NCI-H187 treated with DMSO at 0.1 percent for 48 hours (cell line): ENCODE measurements around the gene ARG1.
"Not testable (repeated sequence)": the region's sequence is repeated elsewhere in the genome, so short reads cannot be mapped to it uniquely, and the experiment has no call there.

Experiments
- DNase-seq: peaks from one replicate; lab custom pipeline; 2025; lab: John Stamatoyannopoulos, UW

ARG1 gene

DNA sequence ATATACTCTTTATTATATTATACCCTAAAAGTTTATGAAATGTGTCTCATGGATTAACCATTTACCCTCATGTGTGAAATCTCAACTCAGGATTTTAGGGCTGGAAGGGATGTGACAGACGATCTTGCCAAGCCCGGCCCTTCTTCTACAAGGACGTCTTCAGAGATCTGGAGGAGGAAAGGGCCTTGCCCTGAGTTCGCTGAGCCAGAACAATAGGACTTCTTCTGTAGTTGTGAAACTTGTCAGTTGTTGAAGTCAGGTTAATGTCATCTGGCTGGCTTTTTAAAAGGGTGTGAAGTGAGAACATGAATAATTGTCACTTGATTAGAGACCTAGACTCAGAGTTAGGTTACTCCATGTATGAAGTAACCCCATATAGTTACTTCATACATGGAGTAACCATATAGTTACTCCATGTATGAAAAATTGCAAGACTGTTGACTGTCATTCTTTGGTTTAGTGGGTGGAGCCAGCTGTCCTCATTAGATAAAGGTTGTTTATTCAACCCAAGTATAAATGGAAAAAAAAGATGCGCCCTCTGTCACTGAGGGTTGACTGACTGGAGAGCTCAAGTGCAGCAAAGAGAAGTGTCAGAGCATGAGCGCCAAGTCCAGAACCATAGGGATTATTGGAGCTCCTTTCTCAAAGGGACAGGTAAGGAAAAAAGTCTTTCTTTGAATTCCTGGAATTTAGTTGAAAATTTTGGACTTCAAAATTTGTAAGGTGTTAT lies at the start of gene ARG1:
TSS of gene ARG1 (plus strand) at position 541 of the 730 bp plus-strand sequence. CDS start at position 598, 57 bp downstream.
- no peak for DNase-seq

DNA sequence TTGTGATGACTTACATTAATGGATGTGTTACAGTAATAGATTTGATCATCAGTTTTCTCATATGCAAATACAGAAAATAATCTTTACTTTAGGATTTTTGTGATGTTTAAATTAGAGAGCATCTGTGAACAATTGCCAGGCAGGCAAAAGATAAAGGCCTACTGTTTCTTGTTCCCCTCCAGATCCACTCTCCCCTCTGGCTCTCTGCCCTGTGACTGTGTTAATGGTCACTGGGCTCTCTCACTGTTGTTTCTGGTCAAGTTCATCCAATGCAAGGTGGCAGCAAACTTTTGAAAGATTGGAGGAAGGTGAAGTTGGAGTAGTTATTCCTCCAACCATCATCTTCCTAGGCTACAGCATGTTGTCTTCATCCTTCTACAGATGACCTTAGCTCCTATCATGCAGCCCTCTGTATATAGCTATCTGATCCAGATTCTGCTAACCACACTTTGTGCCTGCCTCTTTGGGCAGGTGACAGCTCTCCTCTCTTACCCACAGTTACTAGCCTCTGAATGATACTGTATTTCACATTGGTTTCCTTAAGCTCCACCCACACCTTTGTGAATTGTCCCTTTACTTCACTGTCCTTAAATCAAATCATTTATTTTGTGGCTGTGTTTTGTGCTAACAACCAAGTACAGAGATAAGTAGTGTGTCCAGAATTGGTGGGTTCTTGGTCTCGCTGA lies 48.9 kb upstream of the ARG1 start:
- no peak for DNase-seq

DNA sequence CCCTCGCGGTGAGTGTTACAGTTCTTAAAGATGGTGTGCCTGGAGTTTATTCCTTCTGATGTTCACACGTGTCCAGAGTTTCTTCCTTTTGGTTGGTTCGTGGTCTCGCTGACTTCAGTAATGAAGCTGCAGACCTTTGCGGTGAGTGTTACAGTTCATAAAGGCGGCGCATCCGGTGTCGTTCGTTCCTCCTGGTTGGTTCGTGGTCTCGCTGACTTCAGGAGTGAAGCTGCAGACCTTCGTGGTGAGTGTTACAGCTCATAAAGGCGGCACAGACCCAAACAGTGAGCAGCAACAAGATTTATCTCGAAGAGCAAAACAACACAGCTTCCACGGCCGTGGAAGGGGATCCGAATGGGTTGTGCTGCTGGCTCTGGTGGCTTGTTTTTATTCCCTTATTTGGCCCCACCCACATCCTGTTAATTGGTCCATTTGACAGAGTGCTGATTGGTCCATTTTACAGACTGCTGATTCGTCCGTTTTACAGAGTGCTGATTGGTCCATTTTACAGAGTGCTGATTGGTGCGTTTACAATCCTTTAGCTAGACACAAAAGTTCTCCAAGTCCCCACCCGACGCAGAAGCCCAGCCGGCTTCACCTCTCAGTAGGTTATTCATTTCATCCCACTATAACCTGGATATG lies 48.2 kb upstream of the ARG1 start:
- no peak for DNase-seq

DNA sequence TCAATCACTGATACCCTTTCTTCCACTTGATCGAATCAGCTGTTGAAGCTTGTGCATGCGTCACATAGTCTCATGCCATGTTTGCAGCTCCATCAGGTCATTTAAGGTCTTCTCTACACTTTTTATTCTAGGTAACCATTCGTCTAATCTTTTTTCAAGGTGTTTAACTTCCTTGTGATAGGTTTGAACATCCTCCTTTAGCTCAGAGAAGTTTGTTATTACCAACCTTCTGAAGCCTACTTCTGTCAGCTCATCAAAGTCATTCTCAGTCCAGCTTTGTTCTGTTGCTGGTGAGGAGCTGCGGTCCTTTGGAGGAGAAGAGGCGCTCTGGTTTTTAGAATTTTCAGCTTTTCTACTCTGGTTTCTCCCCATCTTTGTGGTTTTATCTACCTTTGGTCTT lies 42.1 kb upstream of the ARG1 start:
- not testable (repeated sequence) for DNase-seq

DNA sequence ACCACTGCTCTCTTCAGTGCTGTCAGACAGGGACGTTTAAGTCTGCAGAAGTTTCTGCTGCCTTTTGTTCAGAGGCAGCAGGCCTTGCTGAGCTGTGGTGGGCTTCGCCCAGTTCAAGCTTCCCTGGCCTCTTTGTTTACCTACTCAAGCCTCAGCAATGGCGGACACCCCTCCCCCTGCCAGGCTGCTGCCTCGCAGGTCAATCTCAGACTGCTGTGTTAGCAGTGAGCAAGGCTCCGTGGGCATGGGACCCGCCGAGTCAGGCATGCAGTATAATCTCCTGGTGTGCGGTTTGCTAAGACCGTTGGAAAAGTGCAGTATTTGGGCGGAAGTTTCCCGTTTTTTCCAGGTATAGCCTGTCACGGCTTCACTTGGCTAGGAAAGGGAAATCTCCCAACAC lies 41.3 kb upstream of the ARG1 start:
- DNase-seq = not testable (repeated sequence)

DNA sequence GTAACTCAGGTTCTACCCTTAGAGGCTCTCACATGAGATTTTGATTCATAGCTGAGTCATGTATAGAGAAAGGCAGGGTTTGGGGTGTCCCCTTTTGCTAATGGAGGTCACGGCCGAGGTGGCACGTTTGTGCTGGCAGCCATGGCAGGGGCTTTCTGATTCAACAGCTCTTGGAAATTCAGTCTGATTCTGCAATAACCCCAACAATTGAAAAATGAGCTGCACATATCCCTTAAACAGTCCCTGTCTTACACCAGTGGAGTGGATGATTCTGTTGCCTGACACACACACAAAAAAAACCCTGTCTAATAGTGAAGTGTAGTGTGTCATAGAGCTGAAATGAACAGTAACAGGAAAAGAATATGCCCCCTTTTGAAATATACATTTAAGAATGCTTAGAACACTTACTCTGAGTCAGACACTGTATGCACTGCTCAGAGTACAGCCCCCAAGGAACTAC lies 40.4 kb upstream of the ARG1 start:
- DNase-seq = no peak

DNA sequence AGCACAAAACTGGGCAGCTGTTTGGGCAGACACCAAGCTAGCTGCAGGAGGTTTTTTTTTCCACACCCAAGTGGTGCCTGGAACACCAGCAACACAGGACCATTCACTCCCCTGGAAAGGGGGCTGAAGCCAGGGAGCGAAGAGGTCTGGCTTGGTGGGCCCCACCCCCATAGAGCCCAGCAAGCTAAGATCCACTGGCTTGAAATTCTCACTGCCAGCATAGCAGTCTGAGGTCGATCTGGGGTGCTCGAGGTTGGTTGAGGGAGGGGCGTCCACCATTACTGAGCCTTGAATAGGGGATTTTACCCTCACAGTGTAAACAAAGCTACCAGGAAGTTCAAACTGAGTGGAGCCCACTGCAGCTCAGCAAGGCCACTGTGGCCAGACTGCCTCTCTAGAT lies 34.4 kb upstream of the ARG1 start:
- DNase-seq = not testable (repeated sequence)

DNA sequence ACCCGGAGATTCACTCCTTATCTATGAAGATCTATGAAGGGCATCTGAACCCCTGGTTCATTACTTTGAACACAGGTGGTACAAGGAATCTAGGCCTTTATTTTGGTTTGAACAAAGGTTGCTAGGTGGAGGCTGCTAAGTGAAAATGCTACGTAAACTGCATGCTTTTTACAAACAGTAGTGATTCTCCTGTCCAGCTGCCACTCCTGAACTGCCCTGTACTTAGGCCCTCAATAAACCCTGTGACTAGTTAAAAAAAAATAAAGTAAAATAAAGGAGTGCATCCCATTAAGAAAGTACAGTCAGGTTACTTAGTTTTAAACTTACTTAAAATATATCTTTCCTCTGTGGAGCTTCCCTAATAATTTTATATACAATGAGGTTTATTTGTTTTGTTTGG lies 27.7 kb upstream of the ARG1 start:
- no peak for DNase-seq

DNA sequence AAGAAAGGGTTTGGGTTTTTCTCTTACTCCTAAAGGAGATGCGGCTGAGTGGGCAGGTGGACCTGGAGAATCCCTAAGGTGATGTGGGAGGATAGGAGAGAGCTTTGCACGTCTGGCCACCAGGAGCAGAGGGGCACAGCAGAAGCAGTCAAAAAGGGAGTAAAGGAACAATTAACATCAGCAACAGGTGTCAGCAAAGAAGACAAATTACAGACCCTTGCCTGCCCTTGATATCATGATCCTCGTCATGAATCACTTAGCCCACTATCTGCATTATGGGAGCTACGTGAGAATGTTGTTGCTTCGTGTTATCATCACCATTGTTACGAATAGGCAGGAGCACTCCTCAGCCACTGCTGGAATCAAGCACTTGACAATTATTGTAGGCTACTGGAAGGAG lies 25.5 kb upstream of the ARG1 start:
- no peak for DNase-seq

DNA sequence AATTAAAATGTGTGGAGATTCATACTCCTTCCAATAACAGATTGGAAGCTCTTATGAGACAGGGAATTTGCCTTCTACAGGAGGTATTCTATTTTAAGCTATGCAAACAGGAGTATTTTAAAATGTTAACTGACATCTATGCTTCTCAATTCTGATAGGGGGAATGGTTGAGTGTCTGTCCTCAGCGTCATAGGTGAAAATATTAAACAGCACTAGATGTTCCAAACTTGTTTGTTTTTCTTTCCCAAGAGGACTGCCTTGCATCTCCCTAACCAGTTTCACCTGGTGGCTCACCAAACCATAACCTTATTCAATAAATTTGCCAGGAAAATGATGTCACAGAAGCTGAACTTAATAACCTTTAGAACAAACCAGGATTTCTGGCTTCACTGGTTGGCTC lies 24.6 kb upstream of the ARG1 start:
- no peak for DNase-seq

DNA sequence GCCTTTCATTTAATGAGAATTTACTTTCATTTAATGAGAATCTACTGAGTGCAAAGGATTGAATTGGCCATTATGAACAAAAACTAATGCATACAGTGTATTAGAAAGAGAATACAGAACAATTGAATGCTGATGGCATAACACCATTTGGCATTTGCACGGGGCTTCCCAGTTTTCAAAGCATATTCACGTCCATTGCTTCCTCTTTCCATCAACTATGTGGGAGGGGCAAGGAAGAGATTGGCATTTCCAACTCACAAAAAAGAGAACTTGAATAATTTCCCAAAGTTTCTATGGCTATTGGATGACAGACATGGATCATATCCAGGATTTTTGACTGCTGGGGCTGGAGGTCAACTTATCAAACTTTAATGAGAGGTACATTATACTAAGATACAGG lies 23.2 kb upstream of the ARG1 start:
- no peak for DNase-seq

DNA sequence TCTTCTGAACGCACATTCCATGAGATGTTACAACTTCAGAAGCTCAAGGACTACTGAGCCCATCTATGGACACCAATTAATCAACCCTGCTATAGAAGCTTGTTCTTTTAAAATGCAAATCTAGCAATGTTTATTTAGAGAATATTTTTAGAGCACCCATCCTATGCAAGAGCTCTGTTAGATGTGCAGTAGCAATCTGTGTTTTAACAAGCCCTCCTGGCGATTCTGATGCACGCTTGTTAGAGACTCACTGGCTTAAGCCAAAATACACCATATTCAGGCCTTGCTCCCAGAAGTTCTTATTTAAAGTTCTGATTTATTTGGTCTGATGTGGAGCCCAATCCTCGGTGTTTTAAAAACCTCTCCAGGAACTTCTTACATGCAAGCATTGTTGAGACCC lies 21.1 kb upstream of the ARG1 start:
- DNase-seq = no peak

DNA sequence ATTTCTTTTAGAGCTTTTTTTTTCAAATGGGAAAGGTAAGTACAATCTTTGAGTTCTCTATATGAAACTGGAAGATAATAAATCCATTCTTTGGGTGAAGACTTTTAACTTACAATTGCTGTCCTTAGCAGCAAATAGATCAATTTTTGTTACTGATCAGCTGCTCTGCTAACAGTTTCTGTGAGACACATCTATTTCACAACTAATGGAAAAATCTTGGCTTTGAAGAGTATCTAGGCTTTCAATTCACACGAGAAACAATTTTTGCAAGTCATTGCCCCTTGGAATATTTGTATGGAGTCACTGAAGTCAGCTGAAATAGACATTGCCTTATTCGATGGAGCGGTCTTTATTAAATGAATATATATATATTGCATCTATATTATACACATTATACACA lies 20.5 kb upstream of the ARG1 start:
- no peak for DNase-seq

DNA sequence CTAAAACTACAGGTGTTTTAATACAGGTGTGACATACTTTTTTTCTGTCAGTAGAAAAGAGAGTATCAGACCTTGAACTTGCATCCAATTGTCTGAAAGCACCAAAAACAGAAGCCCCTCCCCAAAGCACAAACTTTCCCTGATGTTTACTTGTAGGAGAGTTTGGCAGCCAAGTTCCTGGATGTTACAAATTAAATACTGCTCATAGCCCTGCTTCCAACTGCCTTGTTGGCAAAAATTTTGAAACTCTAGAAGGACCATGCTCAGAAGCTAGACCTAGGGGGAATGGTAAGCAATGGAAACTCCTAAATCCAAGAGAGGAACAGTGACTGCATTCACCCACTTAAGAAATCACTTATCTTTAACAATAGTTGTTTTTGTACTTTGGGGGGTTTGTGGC lies 17.0 kb upstream of the ARG1 start:
- no peak for DNase-seq

DNA sequence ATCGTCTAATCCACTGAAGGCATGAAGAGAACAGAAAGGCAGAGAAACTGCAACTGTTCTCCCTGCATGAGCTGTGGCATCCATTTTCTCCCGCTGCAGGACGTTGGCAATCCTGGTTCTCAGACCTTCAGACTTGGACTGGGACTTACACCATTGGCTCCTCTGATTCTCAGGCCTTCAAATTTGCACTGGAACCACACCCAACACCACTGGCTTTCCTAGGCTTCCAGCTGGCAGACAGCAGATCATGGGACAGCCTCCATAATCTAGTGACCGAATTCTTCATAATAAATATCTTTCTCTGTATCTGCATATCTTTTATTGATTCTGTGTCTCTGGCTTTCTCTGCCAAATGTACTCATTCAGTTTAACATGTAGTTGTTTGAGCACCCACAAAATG lies 14.1 kb upstream of the ARG1 start:
- DNase-seq = no peak

DNA sequence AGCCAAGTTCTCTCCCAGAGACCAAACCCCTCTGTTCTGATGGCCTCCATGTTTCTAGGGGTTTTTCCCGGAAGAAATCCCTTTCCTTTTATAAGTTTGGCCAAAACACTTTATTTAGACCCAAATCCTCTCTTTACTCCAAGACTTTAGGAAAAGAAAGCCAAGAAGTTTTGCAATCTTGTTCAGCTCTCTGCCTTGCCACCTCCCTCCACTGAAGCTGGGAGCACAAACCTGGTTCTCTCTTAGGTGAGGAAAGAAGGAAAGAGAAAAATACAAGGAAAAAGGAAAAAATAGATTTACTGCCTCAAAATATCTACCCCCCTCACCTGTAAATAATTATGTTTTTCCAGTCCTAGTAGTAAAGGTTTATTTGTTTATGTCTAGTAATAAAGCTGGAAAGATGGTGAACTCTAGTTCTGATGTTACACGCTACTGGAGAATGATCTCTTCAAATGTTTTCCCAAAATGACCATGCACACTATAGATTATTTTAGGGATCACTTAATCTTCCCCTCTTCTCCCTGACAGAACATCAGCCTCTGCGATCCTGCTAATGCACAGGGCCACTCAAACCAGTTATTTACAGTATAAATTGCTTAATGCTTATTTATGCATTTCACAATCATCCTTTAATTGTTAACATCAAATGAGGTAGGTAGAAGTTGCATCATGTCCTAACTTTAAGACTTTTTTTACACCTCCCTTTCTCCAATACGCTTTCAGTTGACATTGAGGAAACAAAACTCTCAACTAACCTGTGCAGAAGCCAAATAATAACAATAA lies 10.9 kb upstream of the ARG1 start:
- no peak for DNase-seq

DNA sequence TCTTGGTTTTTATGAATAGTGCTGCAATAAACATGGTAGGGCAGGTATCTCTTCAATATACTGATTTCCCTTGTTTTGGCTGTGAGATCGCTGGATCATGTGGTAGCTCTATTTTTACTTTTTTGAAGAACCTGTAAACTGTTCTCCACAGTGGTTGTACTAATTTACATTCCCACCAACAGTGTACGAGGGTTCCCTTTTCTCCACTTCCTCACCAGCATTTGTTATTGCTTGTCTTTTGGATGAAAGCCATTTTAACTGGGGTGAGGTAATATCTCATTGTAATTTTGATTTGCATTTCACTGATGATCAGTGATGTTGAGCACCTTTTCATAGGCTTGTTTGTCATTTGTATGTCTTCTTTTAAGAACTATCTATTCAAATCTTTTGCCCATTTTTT lies 8.0 kb upstream of the ARG1 start:
- DNase-seq = no peak

DNA sequence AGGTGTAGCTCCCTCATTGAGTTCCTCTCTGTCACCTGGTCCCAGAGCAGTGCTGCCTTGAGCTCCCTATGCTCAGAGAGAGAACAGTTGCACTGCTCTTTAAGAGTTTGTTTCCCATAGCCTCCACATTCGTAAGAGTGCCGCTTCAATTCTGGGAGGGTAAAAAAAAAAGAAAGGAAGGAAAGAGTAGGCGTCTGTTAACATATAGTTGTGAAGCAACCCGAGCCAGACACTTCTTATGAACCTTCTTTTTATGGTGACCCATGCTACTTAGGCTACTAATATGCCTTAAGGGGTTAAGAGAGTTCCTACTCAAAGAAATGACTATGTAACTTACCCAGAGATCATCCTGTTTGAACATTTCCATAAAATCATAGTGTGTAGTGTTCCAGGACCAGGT lies 4.3 kb upstream of the ARG1 start:
- no peak for DNase-seq

DNA sequence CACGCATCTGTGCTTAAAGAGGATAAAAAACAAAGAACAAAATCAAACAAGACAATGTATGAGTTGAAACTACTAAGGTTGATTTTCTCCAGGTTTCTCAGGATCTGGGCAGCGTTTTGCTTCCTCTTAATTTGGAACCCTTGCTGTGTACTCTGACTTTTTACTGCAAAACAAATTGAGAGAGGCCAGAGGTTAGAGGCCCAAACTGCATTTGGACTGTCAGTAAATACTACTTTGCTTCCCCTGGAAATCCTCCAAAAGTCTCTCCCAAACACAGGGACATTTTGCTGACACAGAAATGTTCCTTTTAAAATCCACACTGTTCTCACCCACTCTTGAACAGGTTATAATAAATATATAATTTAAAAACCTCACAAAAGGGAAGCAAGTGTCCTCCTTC lies 1.1 kb downstream of the ARG1 start:
- DNase-seq = no peak

DNA sequence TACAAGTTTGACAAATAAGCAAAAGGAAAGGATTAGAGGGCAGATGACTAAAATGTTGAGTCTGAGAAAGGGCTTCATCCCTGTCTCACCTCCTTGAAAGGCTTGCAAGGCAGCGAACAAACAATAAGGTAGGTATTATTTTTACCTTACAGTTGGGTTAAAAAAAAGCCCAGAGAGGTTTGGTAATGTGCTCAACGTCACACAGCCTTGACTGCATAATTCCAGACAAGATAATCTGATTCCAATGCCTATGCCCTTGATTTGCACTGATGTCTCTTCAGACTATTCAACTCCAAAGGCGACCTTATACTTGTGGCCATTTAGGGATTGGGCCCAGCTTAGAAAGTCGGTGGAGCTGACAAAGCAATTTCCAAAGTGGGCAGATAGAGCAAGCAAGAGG lies 1.7 kb downstream of the ARG1 start:
- DNase-seq = no peak

DNA sequence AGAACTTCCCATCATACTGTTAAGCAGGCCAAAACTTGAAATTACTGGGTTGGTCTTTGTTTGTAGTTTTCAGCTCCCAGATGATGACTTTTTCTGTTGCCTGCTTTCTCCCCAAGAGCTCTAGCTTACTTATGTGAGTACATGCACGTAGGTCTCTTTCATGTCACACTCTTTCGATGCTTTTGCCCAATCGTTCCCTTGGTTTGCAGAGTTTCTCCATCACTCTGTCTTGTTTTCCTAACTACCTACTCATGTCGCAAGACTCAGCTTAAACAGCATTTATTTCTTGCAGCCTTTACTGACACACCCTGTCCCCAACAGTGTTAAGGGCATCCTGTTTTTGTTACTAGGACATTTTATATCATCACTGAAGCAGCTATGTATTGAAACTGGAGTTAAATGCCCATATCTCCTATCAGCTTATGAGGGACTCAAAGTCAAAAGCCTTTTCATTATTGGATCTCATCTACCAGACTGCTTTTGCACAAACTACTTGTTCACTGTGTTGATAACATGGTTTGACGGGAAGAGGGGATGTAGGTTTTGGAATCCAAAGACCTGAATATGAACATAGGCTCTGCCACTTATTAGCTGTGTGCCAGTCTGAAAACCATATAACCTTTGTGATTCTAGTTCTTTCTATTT lies 2.9 kb downstream of the ARG1 start:
- no peak for DNase-seq

DNA sequence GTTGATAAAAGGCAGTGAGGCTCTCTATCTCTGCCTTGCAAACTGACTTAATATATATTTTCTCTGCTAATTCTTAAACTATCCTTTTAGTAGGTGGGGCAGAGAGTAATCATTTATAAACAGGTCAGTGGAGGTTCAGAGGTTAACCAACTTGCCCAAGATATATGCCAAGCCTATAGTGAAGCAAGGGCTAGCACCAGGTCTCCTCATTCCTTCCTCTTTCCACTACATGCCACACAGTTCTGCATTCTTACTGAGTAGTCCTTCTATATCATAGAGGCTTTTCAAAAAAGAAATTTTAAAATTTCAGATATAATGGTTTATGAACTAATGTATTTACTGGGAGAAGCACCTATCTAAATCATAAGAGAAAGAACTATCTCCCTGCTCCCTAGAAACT lies 8.5 kb downstream of the ARG1 start:
- DNase-seq = no peak
